Activated CD8-positive, alpha-beta T cell treated with anti-CD3 and anti-CD28 coated beads, Interleukin-2, amount 10 ng/mL, durations not matched to agents 7 days and 5 days (primary cell): ENCODE measurements around the gene HOXB5. TPM values are rescaled to one million over a fixed set of nuclear protein-coding genes. Genes with fewer than 3 reads are reported as not detected.
A peak's percentile ranks its signal among the peaks of the same experiment; 100 is the strongest.

Experiments
- ATAC-seq: fragments of 150-1000 bp; cut with Tn5 transposase; one replicate; pipeline ENCODE4 v1.10.0; 2021; ENCODE audit warnings: moderate library complexity
- CTCF ChIA-PET: fragments of 350-600 bp; sonication (Branson Sonifier 250); formaldehyde crosslinking; loops from one replicate; lab custom pipeline; 2021; ENCODE audit warnings: antibody characterized with exemption; lab: Charles Lee
- POLR2A ChIA-PET: fragments of 350-600 bp; sonication (Branson Sonifier 250); formaldehyde crosslinking; loops from one replicate; lab custom pipeline; 2021; ENCODE audit warnings: antibody characterized with exemption; lab: Charles Lee
- DNase-seq: peaks from one replicate; pipeline ENCODE4 v3.0.0-alpha.2; 2020
- H3K27ac Mint-ChIP-seq: one replicate; pipeline ENCODE4 v1.8.0; 2021; ENCODE audit warnings: mild to moderate bottlenecking, mixed read lengths
- H3K27me3 Mint-ChIP-seq: one replicate; pipeline ENCODE4 v1.8.0; 2021; ENCODE audit warnings: low read depth, mixed read lengths
- H3K36me3 Mint-ChIP-seq: one replicate; pipeline ENCODE4 v1.8.0; 2021; ENCODE audit warnings: low read depth, mixed read lengths
- H3K4me1 Mint-ChIP-seq: one replicate; pipeline ENCODE4 v1.8.0; 2021; ENCODE audit warnings: low read depth, mixed read lengths
- H3K4me3 Mint-ChIP-seq: one replicate; pipeline ENCODE4 v1.8.0; 2021; ENCODE audit warnings: mild to moderate bottlenecking, mixed read lengths
- H3K9me3 Mint-ChIP-seq: one replicate; pipeline ENCODE4 v1.8.0; 2022; ENCODE audit warnings: mixed read lengths; ENCODE audit not compliant: insufficient read depth
- total RNA-seq, 2 experiments: library from RNA; stranded (reverse); gene quantifications; one replicate each; pipeline ENCODE4 v1.2.3, GENCODE V29; 2021

Gene HOXB5
- total RNA-seq, result not detected

GRCh38 chr17:48593126-48593829 is at the start of gene HOXB5:
TSS of gene HOXB5 (minus strand) at chr17:48593779. CDS start at chr17:48593682, 97 bp downstream.
- peak within 1 kb of the TSS; percentile 76 for H3K4me3 Mint-ChIP-seq
- peak; percentile 40 for DNase-seq
- POLR2A ChIA-PET, result no interaction called here
- no peaks in the 10 kb centered on the region for H3K36me3 Mint-ChIP-seq
- CTCF ChIA-PET, result interaction anchor here (0.6 to 5.3 kb wide), 79 partner anchors 10 to 643 kb away, joined by 3 to 60 read pairs (median 4); partner anchors contain the start of genes CDK5RAP3 and HOXB8
- peaks cover 43% of the 10 kb centered on the region for H3K4me1 Mint-ChIP-seq
- peak within 1 kb of the TSS; percentile 23 for H3K27ac Mint-ChIP-seq
- H3K27me3 Mint-ChIP-seq, result peaks cover 76% of the 10 kb centered on the region
- ATAC-seq, result peak; percentile 47
- H3K9me3 Mint-ChIP-seq, result no peaks in the 10 kb centered on the region

- no peak for ATAC-seq
- no peak for DNase-seq
- no peak overlapping the region for H3K27ac Mint-ChIP-seq
- H3K9me3 Mint-ChIP-seq, result no peaks in the 10 kb centered on the region
- ChIA-PET POLR2A (no interaction called here), CTCF (interaction anchor here (1.0 to 2.2 kb wide), 3 partner anchors 12 to 103 kb away, joined by 3 to 7 read pairs (median 3); no protein-coding TSS in a partner anchor)
- H3K36me3 Mint-ChIP-seq, result peaks cover 2% of the 10 kb centered on the region
- H3K4me1 Mint-ChIP-seq, result peaks cover 31% of the 10 kb centered on the region
- peaks cover 85% of the 10 kb centered on the region for H3K27me3 Mint-ChIP-seq
- no peak overlapping the region for H3K4me3 Mint-ChIP-seq
These were observed 49.5 kb upstream of the HOXB5 start for GRCh38 chr17:48642843-48643696.

- H3K27ac Mint-ChIP-seq, result no peak overlapping the region
- CTCF ChIA-PET, result interaction anchor here (1.6 to 2.2 kb wide), 3 partner anchors 17 to 36 kb away, joined by 3 to 7 read pairs (median 5); partner anchors contain the start of gene HOXB9
These were observed 48.7 kb upstream of the HOXB5 start for GRCh38 chr17:48642059-48642842.

GRCh38 chr17:48641541-48642058 is 48.0 kb upstream of the HOXB5 start:
- ChIA-PET POLR2A (no interaction called here), CTCF (interaction anchor here (1.6 to 2.2 kb wide), 3 partner anchors 16 to 37 kb away, joined by 3 to 7 read pairs (median 5); partner anchors contain the start of gene HOXB9)
- Mint-ChIP-seq H3K4me1 (peaks cover 23% of the 10 kb centered on the region), H3K27me3 (peaks cover 89% of the 10 kb centered on the region), H3K27ac (no peak overlapping the region), H3K4me3 (no peak overlapping the region), H3K9me3 (no peaks in the 10 kb centered on the region), H3K36me3 (peaks cover 2% of the 10 kb centered on the region)
- DNase-seq (no peak), ATAC-seq (no peak)

More at GRCh38 chr17:48642059-48642842, 48.7 kb upstream of the HOXB5 start:
- peaks cover 25% of the 10 kb centered on the region for H3K4me1 Mint-ChIP-seq
- no peaks in the 10 kb centered on the region for H3K9me3 Mint-ChIP-seq
- peaks cover 2% of the 10 kb centered on the region for H3K36me3 Mint-ChIP-seq
- POLR2A ChIA-PET, result no interaction called here
- H3K27me3 Mint-ChIP-seq, result peaks cover 87% of the 10 kb centered on the region
- ATAC-seq (no peak), DNase-seq (no peak)
- H3K4me3 Mint-ChIP-seq, result no peak overlapping the region

GRCh38 chr17:48640858-48641180 is 47.2 kb upstream of the HOXB5 start:
- H3K9me3 Mint-ChIP-seq, result no peaks in the 10 kb centered on the region
- DNase-seq, result no peak
- CTCF ChIA-PET, result interaction anchor here (1.6 to 2.0 kb wide), 3 partner anchors 15 to 38 kb away, joined by 3 to 5 read pairs (median 4); partner anchors contain the start of gene HOXB9

GRCh38 chr17:48639982-48640857 is 46.6 kb upstream of the HOXB5 start:
- Mint-ChIP-seq H3K4me3 (no peak overlapping the region), H3K27ac (no peak overlapping the region), H3K9me3 (no peaks in the 10 kb centered on the region), H3K27me3 (peaks cover 93% of the 10 kb centered on the region), H3K4me1 (peaks cover 14% of the 10 kb centered on the region), H3K36me3 (peaks cover 2% of the 10 kb centered on the region)
- ChIA-PET POLR2A (interaction anchor here (1.0 kb wide), 1 partner anchor 15 kb away, joined by 4 read pairs; no protein-coding TSS in a partner anchor), CTCF (interaction anchor here (1.0 to 2.0 kb wide), 3 partner anchors 10 to 22 kb away, joined by 3 to 5 read pairs (median 4); partner anchors contain the start of gene HOXB9)
- ATAC-seq (no peak), DNase-seq (no peak)

More at GRCh38 chr17:48640858-48641180, 47.2 kb upstream of the HOXB5 start:
- H3K4me3 Mint-ChIP-seq, result no peak overlapping the region
- peaks cover 2% of the 10 kb centered on the region for H3K36me3 Mint-ChIP-seq
- peaks cover 94% of the 10 kb centered on the region for H3K27me3 Mint-ChIP-seq
- POLR2A ChIA-PET, result interaction anchor here (1.0 kb wide), 1 partner anchor 16 kb away, joined by 4 read pairs; no protein-coding TSS in a partner anchor
- peaks cover 20% of the 10 kb centered on the region for H3K4me1 Mint-ChIP-seq
- H3K27ac Mint-ChIP-seq, result no peak overlapping the region
- no peak for ATAC-seq

- Mint-ChIP-seq H3K27me3 (peaks cover 94% of the 10 kb centered on the region), H3K36me3 (peaks cover 2% of the 10 kb centered on the region), H3K27ac (no peak overlapping the region), H3K4me1 (peaks cover 13% of the 10 kb centered on the region), H3K4me3 (no peak overlapping the region), H3K9me3 (no peaks in the 10 kb centered on the region)
- ChIA-PET POLR2A (no interaction called here), CTCF (interaction anchor here (2.0 kb wide), 1 partner anchor 21 kb away, joined by 4 read pairs; no protein-coding TSS in a partner anchor)
- no peak for ATAC-seq
- DNase-seq, result no peak
These were observed 45.6 kb upstream of the HOXB5 start for GRCh38 chr17:48639136-48639535.

- ATAC-seq (no peak), DNase-seq (no peak)
- CTCF ChIA-PET, result interaction anchor here (0.6 to 4.0 kb wide), 17 partner anchors 9 to 395 kb away, joined by 3 to 34 read pairs (median 6); partner anchors contain the start of genes HOXB5, HOXB9 and PRAC2
- no peaks in the 10 kb centered on the region for H3K9me3 Mint-ChIP-seq
- H3K4me1 Mint-ChIP-seq, result peaks cover 12% of the 10 kb centered on the region
- H3K27ac Mint-ChIP-seq, result no peak overlapping the region
- peaks cover 2% of the 10 kb centered on the region for H3K36me3 Mint-ChIP-seq
- H3K4me3 Mint-ChIP-seq, result no peak overlapping the region
- POLR2A ChIA-PET, result interaction anchor here (0.6 to 1.3 kb wide), 2 partner anchors 12 to 372 kb away, joined by 3 to 7 read pairs; partner anchors contain the start of gene HOXB9
- H3K27me3 Mint-ChIP-seq, result peaks cover 85% of the 10 kb centered on the region
These were observed 44.0 kb upstream of the HOXB5 start for GRCh38 chr17:48637323-48638260.
